Mucosa of descending colon (tissue), 3 donors: ENCODE data around the gene TGFBR3. TPM values are rescaled to one million over a fixed set of nuclear protein-coding genes. Genes with fewer than 3 reads are reported as not detected.
"Not testable (repeated sequence)": the region's sequence is repeated elsewhere in the genome, so short reads cannot be mapped to it uniquely, and the experiment has no call there.

Source experiments
- ATAC-seq: fragments of 200-7000 bp; cut with Tn5 transposase; one replicate; pipeline ENCODE4 v1.9.1; 2020; ENCODE audit warnings: mild to moderate bottlenecking, moderate library complexity
- DNase-seq, 3 donors: peaks; one replicate each; pipeline ENCODE4 v3.0.0-alpha.2; 2020
- H3K36me3 ChIP-seq: fragments of 200-600 bp; one replicate; pipeline ENCODE4 v1.8.0; 2021; ENCODE audit warnings: low read depth, mild to moderate bottlenecking
- H3K4me1 ChIP-seq: fragments of 200-600 bp; one replicate; pipeline ENCODE4 v1.8.0; 2021; ENCODE audit warnings: low read depth, mild to moderate bottlenecking
- H3K4me3 ChIP-seq: fragments of 200-600 bp; one replicate; pipeline ENCODE4 v1.8.0; 2021; ENCODE audit warnings: mild to moderate bottlenecking
- H3K9me3 ChIP-seq: fragments of 200-600 bp; one replicate; pipeline ENCODE4 v1.8.0; 2021; ENCODE audit warnings: mild to moderate bottlenecking
- CTCF ChIP-seq: fragments of 200-600 bp; IDR thresholded peaks from one replicate; pipeline ENCODE4 v1.8.0; 2022; ENCODE audit warnings: antibody characterized with exemption, mild to moderate bottlenecking
- intact Hi-C, 2 donors: fragments of 100-400 bp; cut with DNase I in 1 of 2; cut with micrococcal nuclease in 1 of 2; formaldehyde crosslinking; loops; one replicate each; pipeline versions ENCODE4 v1.11.0 to v1.11.1; 2022; cut with DNase I, micrococcal nuclease
- total RNA-seq, 3 donors: library from RNA; stranded (reverse); fragmentation: NEBNext Ultra II Directional in 2 of 3; extraction: Animal tissue kit (Norgen Biotek cat#: 25700) in 2 of 3; gene quantifications; one replicate each; pipeline versions ENCODE4 v1.2.1 to v1.2.4, GENCODE V29; 2021 to 2023
- donor health status: DM: no; HTN: no; CAD: no; lungs with moderate emphysema.
- donor health status: DM: no; HTN: no; CAD: no.
- donor health status: DM: no; HTN: yes; CAD: no.

TGFBR3 gene
- total RNA-seq, 3 donors from 2014 or later, result 11.6 to 89.7 (median 21.1) TPM

GRCh38 chr1:91842056-91842455, 43.9 kb downstream of the TGFBR3 start:
- Histone ChIP-seq H3K9me3 (peaks cover 2% of the 10 kb centered on the region), H3K36me3 (no peaks in the 10 kb centered on the region), H3K4me3 (no peak overlapping the region), H3K4me1 (peaks cover 16% of the 10 kb centered on the region)
- no peak for TF ChIP-seq CTCF
- intact Hi-C loops, result no loop called here
- no peak for DNase-seq
- peak; percentile 8 for ATAC-seq

DNA sequence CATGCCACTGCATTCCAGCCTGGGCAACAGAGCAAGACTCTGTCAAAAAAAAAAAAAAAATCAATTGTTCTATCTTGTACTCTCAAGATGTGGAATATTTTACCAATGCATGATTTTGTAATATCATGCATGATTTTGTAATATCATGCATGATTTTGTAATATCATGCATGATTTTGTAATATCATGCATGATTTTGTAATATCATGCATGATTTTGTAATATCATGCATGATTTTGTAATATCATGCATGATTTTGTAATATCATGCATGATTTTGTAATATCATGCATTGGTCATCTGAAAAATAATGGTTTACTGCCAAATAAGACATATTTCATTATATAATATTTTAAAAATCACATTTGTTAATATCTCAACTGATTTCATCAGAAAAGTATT, 45.7 kb downstream of the TGFBR3 start:
- H3K4me1 ChIP-seq, H3K36me3 ChIP-seq, H3K4me3 ChIP-seq, H3K9me3 ChIP-seq, ATAC-seq, intact Hi-C loops, DNase-seq: not testable (repeated sequence)

- ATAC-seq, result no peak
- H3K4me1 ChIP-seq, result peaks cover 4% of the 10 kb centered on the region
- intact Hi-C loops, result no loop called here
- H3K36me3 ChIP-seq, result no peaks in the 10 kb centered on the region
- H3K4me3 ChIP-seq, result no peak overlapping the region
- H3K9me3 ChIP-seq, result no peaks in the 10 kb centered on the region
- no peak for TF ChIP-seq CTCF
- no peak for DNase-seq
Observed at GRCh38 chr1:91836331-91837040, 49.5 kb downstream of the TGFBR3 start.

- H3K4me3 ChIP-seq, result no peak overlapping the region
- DNase-seq, result no peak
- H3K4me1 ChIP-seq, result peaks cover 16% of the 10 kb centered on the region
- no peaks in the 10 kb centered on the region for H3K9me3 ChIP-seq
- peak; percentile 40 for ATAC-seq
- intact Hi-C loops, result no loop called here
- no peak for TF ChIP-seq CTCF
- no peaks in the 10 kb centered on the region for H3K36me3 ChIP-seq
Observed at GRCh38 chr1:91835087-91835521, 50.8 kb downstream of the TGFBR3 start.

DNA sequence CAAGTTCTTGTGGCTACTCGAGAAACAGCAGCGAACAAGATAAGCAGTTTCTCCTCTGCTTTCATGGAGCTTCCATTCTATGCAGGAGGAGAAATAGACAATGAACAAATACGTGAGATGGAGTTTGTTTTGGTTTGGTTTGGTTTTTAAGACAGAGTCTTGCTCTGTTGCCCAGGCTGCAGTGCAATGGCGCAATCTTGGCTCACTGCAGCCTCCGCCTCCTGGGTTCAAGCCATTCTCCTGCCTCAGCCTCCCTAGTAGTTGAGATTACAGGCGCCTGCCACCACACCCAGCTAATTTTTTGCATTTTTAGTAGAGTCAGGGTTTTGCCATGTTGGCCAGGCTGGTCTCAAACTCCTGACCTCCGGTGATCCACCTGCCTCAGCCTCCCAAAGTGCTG, 51.4 kb downstream of the TGFBR3 start:
- peaks cover 16% of the 10 kb centered on the region for H3K4me1 ChIP-seq
- H3K4me3 ChIP-seq, ATAC-seq, H3K9me3 ChIP-seq, intact Hi-C loops, H3K36me3 ChIP-seq, DNase-seq: not testable (repeated sequence)

DNA sequence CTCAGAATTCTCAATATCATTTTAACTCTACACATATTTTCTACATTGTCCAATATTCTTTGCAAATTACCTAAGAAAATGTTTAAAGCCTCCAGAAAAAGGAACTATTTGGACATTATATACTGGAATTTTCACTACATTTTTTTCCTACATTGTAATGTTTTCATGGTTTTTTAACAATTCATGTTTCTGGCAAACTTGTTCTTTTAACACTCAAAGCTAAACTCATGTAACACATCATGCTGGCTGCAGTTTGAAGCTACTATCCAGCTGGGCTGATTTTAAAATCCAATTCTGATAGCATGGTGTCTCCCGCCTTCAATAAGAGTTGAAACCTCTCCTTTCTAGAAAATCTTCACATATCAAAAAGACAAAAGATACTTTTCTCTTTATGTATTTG, 52.0 kb downstream of the TGFBR3 start:
- H3K4me1 ChIP-seq, result peaks cover 19% of the 10 kb centered on the region
- no peaks in the 10 kb centered on the region for H3K9me3 ChIP-seq
- DNase-seq (no peak), ATAC-seq (no peak)
- no peak overlapping the region for H3K4me3 ChIP-seq
- TF ChIP-seq CTCF, result no peak
- intact Hi-C loops, result no loop called here
- H3K36me3 ChIP-seq, result no peaks in the 10 kb centered on the region
